ENCODE measurements around the gene HIF1A. TPM values are rescaled to one million over a fixed set of nuclear protein-coding genes. Genes with fewer than 3 reads are reported as not detected.

HIF1A gene
- total and polyA plus RNA-seq, 2 donors (not counting 1 experiment from before 2014, with no cell fraction given) = 44.2 to 261 TPM

- ChIA-PET CTCF (interaction anchor here (0.9 to 1.2 kb wide), 2 partner anchors 23 to 29 kb away, joined by 3 read pairs; no protein-coding TSS in a partner anchor), POLR2A (no interaction called here)
- no peaks in the 10 kb centered on the region for H3K4me1 Mint-ChIP-seq
- WGBS (ENCODE audit: insufficient coverage) = no CpG with 5 or more reads among the region's 2 CpGs
- H3K27me3 Mint-ChIP-seq = no peaks in the 10 kb centered on the region
- intact Hi-C loops (cut with micrococcal nuclease) = no loop called here
- Histone ChIP-seq H3K9me3 (ENCODE audit: control extremely low read depth in 1 of 3, control insufficient read depth in 2 of 3, insufficient read depth in 1 of 3, low read length in 2 of 3) (peaks cover 0 to 2% (median 0%) of the 10 kb centered on the region in 3 donors), H3K36me3 (replicated peaks in 1 of 2; ENCODE audit: control extremely low read depth in 1 of 2, control insufficient read depth in 1 of 2, extremely low read depth in 1 of 2, insufficient read depth in 2 of 2, low read length in 1 of 2) (no peaks in the 10 kb centered on the region), H3K79me2 (ENCODE audit: control insufficient read depth, insufficient read depth, low read length) (no peaks in the 10 kb centered on the region), H2AFZ (ENCODE audit: insufficient read depth, low read depth, low read length, poor library complexity, severe bottlenecking) (no peak overlapping the region), H3K4me2 (replicated peaks; ENCODE audit: low read depth, low read length, poor library complexity, severe bottlenecking) (no peak overlapping the region), H3K27me3 (replicated peaks in 1 of 4; ENCODE audit: control extremely low read depth in 1 of 4, control insufficient read depth in 3 of 4, insufficient read depth in 4 of 4, low read length in 3 of 4) (no peaks in the 10 kb centered on the region), H4K20me1 (ENCODE audit: control insufficient read depth, insufficient read depth, low read length, poor library complexity, severe bottlenecking) (no peaks in the 10 kb centered on the region), H3K4me3 (ENCODE audit: control extremely low read depth in 1 of 5, extremely low read depth in 1 of 5, insufficient read depth in 1 of 5, low read depth in 2 of 5, low read length in 4 of 5) (no peak overlapping the region), H3K4me1 (ENCODE audit: control insufficient read depth in 2 of 2, insufficient read depth in 2 of 2, low read length in 2 of 2) (no peaks in the 10 kb centered on the region), H3K27ac (ENCODE audit: low read length in 2 of 2) (no peak overlapping the region), H3K9ac (ENCODE audit: low read length) (no peak overlapping the region)
- DNase-seq = no peak
- peaks cover 4% of the 10 kb centered on the region for H3K9me3 Mint-ChIP-seq (ENCODE audit: insufficient read depth)
- no peak overlapping the region for H3K4me3 Mint-ChIP-seq
- TF ChIP-seq EZH2 (IDR thresholded peaks at IDR 0.05; ENCODE audit: borderline replicate concordance, insufficient read depth, low read depth, low read length, poor library complexity, severe bottlenecking) (no peak), CTCF (IDR thresholded peaks at IDR 0.05) (no peak)
- ATAC-seq (ENCODE audit: low read depth) = no peak
- no peak overlapping the region for H3K27ac Mint-ChIP-seq
These were observed 12.2 kb upstream of the HIF1A start for GRCh38 chr14:61683108-61683507.

GRCh38 chr14:61690039-61690438 lies 5.3 kb upstream of the HIF1A start:
- no peaks in the 10 kb centered on the region for H3K79me2 ChIP-seq (ENCODE audit: control insufficient read depth, insufficient read depth, low read length)
- Mint-ChIP-seq H3K27ac (no peak overlapping the region), H3K9me3 (ENCODE audit: insufficient read depth) (peaks cover 4% of the 10 kb centered on the region), H3K27me3 (no peaks in the 10 kb centered on the region), H3K4me1 (peaks cover 7% of the 10 kb centered on the region), H3K4me3 (no peak overlapping the region)
- H3K27me3 ChIP-seq (replicated peaks in 1 of 4; ENCODE audit: control extremely low read depth in 1 of 4, control insufficient read depth in 3 of 4, insufficient read depth in 4 of 4, low read length in 3 of 4) = no peaks in the 10 kb centered on the region
- no peak for ATAC-seq (ENCODE audit: low read depth)
- intact Hi-C loops (cut with micrococcal nuclease) = no loop called here
- no peaks in the 10 kb centered on the region for H3K36me3 ChIP-seq (replicated peaks in 1 of 2; ENCODE audit: control extremely low read depth in 1 of 2, control insufficient read depth in 1 of 2, extremely low read depth in 1 of 2, insufficient read depth in 2 of 2, low read length in 1 of 2)
- CTCF ChIA-PET = no interaction called here
- H2AFZ ChIP-seq (ENCODE audit: insufficient read depth, low read depth, low read length, poor library complexity, severe bottlenecking) = no peak overlapping the region
- WGBS (ENCODE audit: insufficient coverage) = no CpG with 5 or more reads among the region's 3 CpGs
- H3K4me2 ChIP-seq (replicated peaks; ENCODE audit: low read depth, low read length, poor library complexity, severe bottlenecking) = no peak overlapping the region
- POLR2A ChIA-PET = interaction anchor here (0.7 kb wide), 1 partner anchor 212 kb away, joined by 5 read pairs; no protein-coding TSS in a partner anchor
- H3K9ac ChIP-seq (ENCODE audit: low read length) = no peak overlapping the region
- no peaks in the 10 kb centered on the region for H4K20me1 ChIP-seq (ENCODE audit: control insufficient read depth, insufficient read depth, low read length, poor library complexity, severe bottlenecking)
- no peak for DNase-seq
- TF ChIP-seq CTCF (IDR thresholded peaks at IDR 0.05) (no peak), EZH2 (IDR thresholded peaks at IDR 0.05; ENCODE audit: borderline replicate concordance, insufficient read depth, low read depth, low read length, poor library complexity, severe bottlenecking) (no peak)
- no peak overlapping the region for H3K27ac ChIP-seq (ENCODE audit: low read length in 2 of 2)
- no peak overlapping the region for H3K4me3 ChIP-seq (ENCODE audit: control extremely low read depth in 1 of 5, extremely low read depth in 1 of 5, insufficient read depth in 1 of 5, low read depth in 2 of 5, low read length in 4 of 5)
- peaks cover 0 to 2% (median 0%) of the 10 kb centered on the region in 3 donors for H3K9me3 ChIP-seq (ENCODE audit: control extremely low read depth in 1 of 3, control insufficient read depth in 2 of 3, insufficient read depth in 1 of 3, low read length in 2 of 3)
- peaks cover 5 to 8% of the 10 kb centered on the region in 2 donors for H3K4me1 ChIP-seq (ENCODE audit: control insufficient read depth in 2 of 2, insufficient read depth in 2 of 2, low read length in 2 of 2)

Data from B cell (primary cell).